HepG2 (cell line): ENCODE data around the gene SDK2. TPM values are rescaled to one million over a fixed set of nuclear protein-coding genes. Genes with fewer than 3 reads are reported as not detected.

Source experiments
- ATAC-seq: fragments of 200-7000 bp; cut with Tn5 transposase; 3 replicates; pipeline ENCODE4 v1.9.1; 2020; ENCODE audit warnings: mild to moderate bottlenecking, moderate library complexity
- BruUV-seq: library from RNA; stranded (reverse); fragments of 400-500 nt; replicated peaks from 2 replicates; lab custom pipeline; 2021; lab: Mats Ljungman, UMichigan
- CTCF ChIA-PET: fragments of 300-600 bp; formaldehyde crosslinking; extraction: SDS; loops from one replicate; lab custom pipeline; 2021; ENCODE audit warnings: low total read pairs, inconsistent platforms, low intra/inter-chr PET ratio; lab: Yijun Ruan, JAX
- POLR2A ChIA-PET: fragments of 350-600 bp; sonication (Branson Sonifier 250); formaldehyde crosslinking; loops from one replicate; lab custom pipeline; 2020; ENCODE audit warnings: antibody characterized with exemption, inconsistent platforms; lab: Yijun Ruan, JAX
- DNase-seq: peaks from one replicate; pipeline ENCODE4 v3.0.0-alpha.2; 2015; ENCODE audit warnings: low spot score
- FAIRE-seq: peaks from 3 replicates; lab custom pipeline; 2011; peaks lifted over from hg19 to GRCh38; lab: Jason Lieb, UNC
- H2AFZ ChIP-seq: one replicate; pipeline ENCODE4 v1.6.1; 2011; ENCODE audit warnings: low read length, inconsistent platforms
- H3K27ac ChIP-seq: fragments of 300-600 bp; 3 replicates; pipeline ENCODE4 v1.8.0; 2011; ENCODE audit warnings: mixed run types, mild to moderate bottlenecking, mixed read lengths, low read length, inconsistent platforms; ENCODE audit not compliant: insufficient read depth; ENCODE audit errors: extremely low read length
- H3K27me3 ChIP-seq, 2 experiments: fragments of 200-600 bp in 1 of 2; 2 replicates in 1 of 2; 3 replicates in 1 of 2; pipeline versions ENCODE4 v1.6.0 to v1.8.0; 2011; ENCODE audit warnings: low read length in 2 of 2, mild to moderate bottlenecking in 2 of 2, moderate library complexity in 2 of 2, inconsistent platforms in 1 of 2; ENCODE audit not compliant: insufficient read depth in 2 of 2, control insufficient read depth in 1 of 2
- H3K36me3 ChIP-seq, 2 experiments: fragments of 200-600 bp in 1 of 2; replicated peaks in 1 of 2; 2 replicates in 1 of 2; 3 replicates in 1 of 2; pipeline versions ENCODE4 v1.5.1 to v1.8.0; 2011; ENCODE audit warnings: low read length in 2 of 2, inconsistent platforms in 1 of 2; ENCODE audit not compliant: insufficient read depth in 2 of 2, control insufficient read depth in 1 of 2
- H3K4me1 ChIP-seq: 2 replicates; pipeline ENCODE4 v1.5.1; 2012; ENCODE audit warnings: low read length, inconsistent platforms; ENCODE audit not compliant: insufficient read depth
- H3K4me2 ChIP-seq: 2 replicates; pipeline ENCODE4 v1.6.0; 2011; ENCODE audit warnings: low read depth, low read length, inconsistent platforms
- H3K4me3 ChIP-seq, 3 experiments: fragments of 200-600 bp in 1 of 3; sonication (generic), shearing (Covaris generic) in 1 of 3; replicated peaks in 1 of 3; 2 replicates each; pipeline ENCODE4 v1.5.1; 2011 to 2016; ENCODE audit warnings: low read length in 3 of 3, inconsistent platforms in 2 of 3, low read depth in 2 of 3, mild to moderate bottlenecking in 2 of 3, control low read depth in 1 of 3, mixed read lengths in 1 of 3; ENCODE audit not compliant: insufficient read depth in 1 of 3
- H3K79me2 ChIP-seq: one replicate; pipeline ENCODE4 v1.6.1; 2011; ENCODE audit warnings: low read length, inconsistent platforms; ENCODE audit not compliant: insufficient read depth
- H3K9ac ChIP-seq: 2 replicates; pipeline ENCODE4 v1.6.0; 2011; ENCODE audit warnings: mild to moderate bottlenecking, low read depth, low read length, inconsistent platforms; ENCODE audit not compliant: insufficient read depth
- H3K9me3 ChIP-seq: 2 replicates; pipeline ENCODE4 v1.5.1; 2012; ENCODE audit warnings: mild to moderate bottlenecking, low read length
- H4K20me1 ChIP-seq: 2 replicates; pipeline ENCODE4 v1.6.0; 2011; ENCODE audit warnings: inconsistent platforms, mild to moderate bottlenecking, low read length, moderate library complexity; ENCODE audit not compliant: insufficient read depth
- BRD4 ChIP-seq: sonication (generic); formaldehyde crosslinking; IDR thresholded peaks from 2 replicates; pipeline ENCODE4 v1.4.0; 2020; ENCODE audit warnings: missing genetic modification reagents
- KMT2B ChIP-seq: IDR thresholded peaks from 2 replicates; pipeline ENCODE4 v1.6.1; 2016; ENCODE audit warnings: missing genetic modification reagents, missing compliant biosample characterization
- MED13 ChIP-seq: sonication (generic); formaldehyde crosslinking; IDR thresholded peaks from 2 replicates; pipeline ENCODE4 v1.5.0; 2020; ENCODE audit warnings: missing genetic modification reagents
- MEF2D ChIP-seq: sonication (generic); formaldehyde crosslinking; IDR thresholded peaks from 2 replicates; pipeline ENCODE4 v1.5.1; 2020; ENCODE audit warnings: mild to moderate bottlenecking, missing genetic modification reagents
- MTA3 ChIP-seq: sonication (generic); formaldehyde crosslinking; IDR thresholded peaks from 2 replicates; pipeline ENCODE4 v1.4.0; 2020; ENCODE audit warnings: missing genetic modification reagents
- RERE ChIP-seq: IDR thresholded peaks from 2 replicates; pipeline ENCODE4 v1.6.1; 2016; ENCODE audit warnings: low read depth, missing genetic modification reagents, missing compliant biosample characterization
- TRAFD1 ChIP-seq: sonication (generic); formaldehyde crosslinking; IDR thresholded peaks from 2 replicates; pipeline ENCODE4 v1.5.1; 2020; ENCODE audit warnings: missing genetic modification reagents, mild to moderate bottlenecking, borderline replicate concordance
- ZNF552 ChIP-seq: sonication (generic); formaldehyde crosslinking; IDR thresholded peaks from 2 replicates; pipeline ENCODE4 v1.9.0; 2022; ENCODE audit warnings: missing genetic modification reagents, mild to moderate bottlenecking, borderline replicate concordance
- WGBS: methylation state at CpG from one replicate; pipeline ENCODE4 v1.1.6; 2017; ENCODE audit warnings: low lambda C conversion rate; 5-methylcytosine and 5-hydroxymethylcytosine counted together
- in situ Hi-C: cut with HindIII; loops from 2 replicates; pipeline ENCODE4 v1.10.0; 2017; ENCODE audit warnings: low pct_unique_long_range_greater_than_20kb; ENCODE audit not compliant: extremely low pct_ligation_motif_present
- intact Hi-C: fragments of 100-400 bp; cut with micrococcal nuclease; formaldehyde crosslinking; loops from one replicate; pipeline ENCODE4 v1.10.0; 2022; ENCODE audit not compliant: unreplicated experiment
- polyA plus RNA-seq, 8 experiments: library from polyadenylated mRNA; depleted of rRNA in 3 of 8; stranded (reverse) in 7 of 8; unstranded in 1 of 8; fragments of >200 nt; fragmentation: Illumina TruSeq in 4 of 8; extraction: Trizol in 4 of 8; gene quantifications; 2 replicates each; pipeline versions ENCODE4 v1.2.1 to v1.2.3, GENCODE V29; 2011 to 2016; ENCODE audit warnings: low read depth in 4 of 8, missing spikeins in 1 of 8, mixed read lengths in 1 of 8; ENCODE audit not compliant: insufficient read depth in 1 of 8
- total RNA-seq, 5 experiments: library from RNA; depleted of rRNA; stranded (reverse); fragments of >200 nt; fragmentation: Illumina TruSeq; extraction: Trizol; gene quantifications; 2 replicates each; pipeline ENCODE4 v1.2.3, GENCODE V29; 2016; ENCODE audit warnings: low read depth in 1 of 5

SDK2 gene
- total and polyA plus RNA-seq, 2 of the 13 experiments (the other 11 are each of a cell fraction or from before 2014, with no cell fraction given): not detected

- Histone ChIP-seq H2AFZ (no peak overlapping the region), H3K36me3 (no peaks in the 10 kb centered on the region), H3K27me3 (peaks cover 0 to 47% of the 10 kb centered on the region in 2 experiments; a peak in 3 of 5 replicates), H3K79me2 (no peaks in the 10 kb centered on the region), H3K4me2 (no peak overlapping the region), H3K9ac (no peak overlapping the region), H3K4me3 (no peak overlapping the region), H3K9me3 (peaks cover 6% of the 10 kb centered on the region; the same call in 1 of the 2 replicates), H3K27ac (no peak overlapping the region), H4K20me1 (no peaks in the 10 kb centered on the region), H3K4me1 (no peaks in the 10 kb centered on the region)
- DNase-seq: no peak
- FAIRE-seq: no peak
- ChIA-PET POLR2A (no interaction called here), CTCF (no interaction called here)
- in situ Hi-C loops: no loop called here
- TF ChIP-seq BRD4 (no peak), MEF2D (CRISPR knock-in tag) (no peak)
- 0% methylated on average over 2 of the region's 2 CpGs for WGBS
- intact Hi-C loops: no loop called here
- no peak for ATAC-seq
- no TSS peak for BruUV-seq
Measured at GRCh38 chr17:73621685-73622084, 22.6 kb downstream of the SDK2 start.

- POLR2A ChIA-PET: no interaction called here
- ATAC-seq (no peak), FAIRE-seq (no peak), DNase-seq (no peak)
- intact Hi-C loops: no loop called here
- Histone ChIP-seq H3K4me2 (no peak overlapping the region), H3K79me2 (no peaks in the 10 kb centered on the region), H3K27ac (no peak overlapping the region), H4K20me1 (no peaks in the 10 kb centered on the region), H3K9me3 (peaks cover 6% of the 10 kb centered on the region; the same call in 1 of the 2 replicates), H3K27me3 (peaks cover 0 to 40% of the 10 kb centered on the region in 2 experiments; a peak in 4 of 5 replicates), H3K36me3 (no peaks in the 10 kb centered on the region), H3K9ac (no peak overlapping the region), H3K4me1 (peaks cover 9% of the 10 kb centered on the region), H3K4me3 (no peak overlapping the region), H2AFZ (no peak overlapping the region)
- no TSS peak for BruUV-seq
- under 1% methylated on average over 3 of the region's 3 CpGs for WGBS
- CTCF ChIA-PET: no interaction called here
- in situ Hi-C loops: no loop called here
- TF ChIP-seq MED13 (no peak), TRAFD1 (CRISPR knock-in tag) (no peak), KMT2B (CRISPR knock-in tag) (no peak), RERE (no peak), ZNF552 (CRISPR knock-in tag) (no peak), MTA3 (CRISPR knock-in tag) (no peak)
Measured at GRCh38 chr17:73620414-73620813, 23.8 kb downstream of the SDK2 start.
